Activated CD4-positive, alpha-beta T cell treated with anti-CD3 and anti-CD28 coated beads for 36 hours (primary cell): ENCODE measurements around the gene PDE4C. TPM values are rescaled to one million over a fixed set of nuclear protein-coding genes. Genes with fewer than 3 reads are reported as not detected.

Source experiments
- ATAC-seq: fragments of 200-7000 bp; cut with Tn5 transposase; one replicate; pipeline ENCODE4 v1.10.0; 2021; ENCODE audit warnings: mild to moderate bottlenecking, moderate library complexity
- CTCF ChIA-PET: fragments of 350-600 bp; sonication (Branson Sonifier 250); formaldehyde crosslinking; loops from one replicate; lab custom pipeline; 2021; ENCODE audit warnings: antibody characterized with exemption; lab: Charles Lee
- POLR2A ChIA-PET: fragments of 350-600 bp; sonication (Branson Sonifier 250); formaldehyde crosslinking; loops from one replicate; lab custom pipeline; 2021; ENCODE audit warnings: antibody characterized with exemption, inconsistent platforms; lab: Charles Lee
- DNase-seq: peaks from one replicate; pipeline ENCODE4 v3.0.0-alpha.2; 2020
- H3K27ac Mint-ChIP-seq: one replicate; pipeline ENCODE4 v1.8.0; 2021; ENCODE audit warnings: mixed read lengths
- H3K27me3 Mint-ChIP-seq: one replicate; pipeline ENCODE4 v1.8.0; 2021; ENCODE audit warnings: mixed read lengths
- H3K36me3 Mint-ChIP-seq: one replicate; pipeline ENCODE4 v1.8.0; 2021; ENCODE audit warnings: low read depth, mixed read lengths
- H3K4me1 Mint-ChIP-seq: one replicate; pipeline ENCODE4 v1.8.0; 2021; ENCODE audit warnings: mixed read lengths
- H3K4me3 Mint-ChIP-seq: one replicate; pipeline ENCODE4 v1.8.0; 2021; ENCODE audit warnings: mild to moderate bottlenecking, moderate library complexity, mixed read lengths
- H3K9me3 Mint-ChIP-seq: one replicate; pipeline ENCODE4 v1.8.0; 2021; ENCODE audit warnings: low read depth, mixed read lengths
- intact Hi-C, 2 experiments: fragments of 100-400 bp; cut with DNase I in 1 of 2; cut with micrococcal nuclease in 1 of 2; formaldehyde crosslinking; loops; one replicate each; pipeline versions ENCODE4 v1.14.2 to v1.15.1; 2022 to 2024; cut with DNase I, micrococcal nuclease
- total RNA-seq, 2 experiments: library from RNA; stranded (reverse); gene quantifications; one replicate each; pipeline ENCODE4 v1.2.3, GENCODE V29; 2021

The PDE4C gene
- total RNA-seq: not detected

DNA sequence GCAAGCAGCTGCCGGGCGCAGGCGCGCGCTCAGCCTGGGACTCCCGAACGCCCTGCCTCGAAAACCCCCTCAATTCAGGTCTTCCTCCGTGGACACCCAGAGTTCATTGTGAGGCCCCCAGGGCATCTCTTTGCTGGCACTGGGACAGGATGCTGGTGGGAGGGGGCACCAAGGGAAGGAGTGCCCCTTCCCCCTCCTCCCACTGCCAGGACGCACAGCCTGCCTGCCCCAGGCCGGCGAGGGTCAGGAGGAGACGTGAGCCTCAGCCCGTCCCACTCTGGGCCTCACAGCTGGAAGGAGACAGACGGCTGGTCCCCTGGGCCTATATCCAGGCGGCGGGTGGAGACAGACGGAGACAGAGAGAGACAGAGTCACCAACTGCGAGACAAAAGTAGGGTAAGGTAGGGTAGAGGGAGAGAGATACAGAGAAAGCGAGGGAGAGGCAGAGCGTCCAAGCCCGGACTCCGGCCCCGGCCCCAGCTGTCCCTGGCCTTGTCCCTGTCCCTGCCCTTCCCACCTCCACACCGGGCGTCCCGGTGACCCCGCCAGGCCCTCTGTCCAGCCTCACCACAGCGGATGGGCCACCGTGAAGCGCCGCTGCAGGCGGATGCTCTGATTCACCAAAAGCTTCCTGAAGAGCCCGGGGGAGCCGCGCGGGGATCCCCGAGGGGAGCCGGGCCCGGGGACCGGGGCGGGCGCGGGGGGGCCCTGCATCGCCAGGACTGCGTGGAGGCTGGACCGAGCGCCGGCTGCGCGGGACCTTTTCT, at the start of gene PDE4C:
PDE4C (minus strand) TSS at position 737 of the 767 bp plus-strand sequence; CDS start at position 714, 23 bp downstream.
- Mint-ChIP-seq H3K27ac (no peak within 1 kb of the TSS), H3K36me3 (no peaks in the 10 kb centered on the region), H3K4me1 (peaks cover 20% of the 10 kb centered on the region), H3K27me3 (peaks cover 57% of the 10 kb centered on the region), H3K4me3 (peak within 1 kb of the TSS; percentile 8), H3K9me3 (no peaks in the 10 kb centered on the region)
- ATAC-seq: no peak
- intact Hi-C loops: no loop called here
- DNase-seq: peak; percentile 39
- POLR2A ChIA-PET: no interaction called here
- CTCF ChIA-PET: interaction anchor here (0.5 kb wide), 1 partner anchor 15 kb away, joined by 3 read pairs; no protein-coding TSS in a partner anchor

DNA sequence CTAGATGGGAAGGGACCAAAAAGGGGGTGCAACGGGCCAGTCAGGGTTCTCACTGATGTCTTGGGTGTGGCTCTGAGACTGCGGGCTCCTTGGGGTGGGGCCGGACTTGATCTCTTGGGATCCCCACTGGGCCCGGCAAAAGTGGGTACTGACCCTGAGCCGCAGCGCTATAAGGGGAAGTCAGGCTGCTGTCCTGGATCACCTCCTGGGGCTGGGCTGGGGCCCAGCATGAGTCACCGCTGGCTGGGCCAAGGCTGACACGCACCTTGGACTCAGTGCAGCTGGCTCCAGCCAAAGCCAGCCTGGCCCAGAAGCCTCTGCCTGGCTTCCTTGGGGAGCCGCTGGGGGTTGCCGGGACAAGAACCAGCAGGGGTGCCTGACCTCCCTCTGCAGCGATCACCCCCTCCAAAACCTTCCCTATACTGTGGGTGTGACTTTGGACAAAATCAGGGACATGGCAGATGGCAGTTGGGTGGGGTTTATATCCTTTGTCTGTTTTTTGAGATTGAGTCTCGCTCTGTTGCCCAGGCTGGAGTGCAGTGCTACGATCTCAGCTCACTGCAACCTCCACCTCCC, 48.6 kb upstream of the PDE4C start:
- Mint-ChIP-seq H3K27me3 (no peaks in the 10 kb centered on the region), H3K4me3 (peak overlapping the region; percentile 3), H3K9me3 (no peaks in the 10 kb centered on the region), H3K36me3 (peaks cover 27% of the 10 kb centered on the region), H3K4me1 (peaks cover 35% of the 10 kb centered on the region), H3K27ac (peak overlapping the region; percentile 8)
- intact Hi-C loops: loop anchor here in 1 of 2 experiments (5.0 kb wide), 1 partner anchor 137 kb away; no protein-coding TSS in a partner anchor
- peak; percentile 36 for DNase-seq
- ChIA-PET POLR2A (interaction anchor here (0.7 to 11.4 kb wide), 5 partner anchors 26 to 133 kb away, joined by 3 to 284 read pairs (median 10); partner anchors contain the start of gene LSM4), CTCF (interaction anchor here (1.0 to 7.5 kb wide), 3 partner anchors 47 to 64 kb away, joined by 3 to 208 read pairs (median 10); partner anchors contain the start of gene LSM4)
- no peak for ATAC-seq

DNA sequence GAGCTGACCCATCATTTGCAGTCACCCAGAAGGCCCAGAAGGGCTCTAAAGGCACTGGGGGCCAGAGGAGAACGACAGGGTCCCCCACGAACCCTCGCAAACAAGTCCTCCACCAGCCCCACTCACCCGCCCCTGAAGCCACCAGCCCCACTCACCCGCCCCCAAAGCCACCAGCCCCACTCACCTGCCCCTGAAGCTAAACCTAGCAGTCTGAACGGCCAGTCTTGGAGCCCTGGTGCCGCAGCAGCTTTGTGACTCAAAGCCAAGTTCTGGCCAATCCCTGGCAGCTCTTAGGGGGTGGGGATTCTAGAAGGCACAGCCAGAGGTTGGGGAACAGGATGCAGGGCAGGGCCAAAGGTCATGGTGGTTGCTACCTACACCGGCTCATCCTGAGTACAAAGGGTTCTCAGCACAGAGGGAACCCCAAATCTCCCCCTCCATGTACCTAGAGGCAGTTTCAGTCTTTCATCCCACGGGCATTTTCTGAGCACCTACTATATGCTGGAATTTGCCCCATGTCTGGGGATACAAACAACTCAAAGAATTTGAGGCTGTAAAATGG, 48.1 kb upstream of the PDE4C start, which contains the start of gene IQCN:
IQCN (minus strand) TSS at position 234 of the 562 bp plus-strand sequence. CDS start 4,974 bp downstream, outside the sequence.
- peaks cover 34% of the 10 kb centered on the region for H3K4me1 Mint-ChIP-seq
- DNase-seq (peak; percentile 62), ATAC-seq (peak; percentile 63)
- H3K4me3 Mint-ChIP-seq: peak within 1 kb of the TSS; percentile 3
- no peaks in the 10 kb centered on the region for H3K9me3 Mint-ChIP-seq
- intact Hi-C loops: no loop called here
- ChIA-PET CTCF (interaction anchor here (0.6 to 3.0 kb wide), 6 partner anchors 31 to 119 kb away, joined by 3 to 10 read pairs (median 4); partner anchors contain the start of gene LSM4), POLR2A (interaction anchor here (0.6 to 11.4 kb wide), 4 partner anchors 27 to 106 kb away, joined by 3 to 284 read pairs (median 110); partner anchors contain the start of gene LSM4)
- peaks cover 21% of the 10 kb centered on the region for H3K36me3 Mint-ChIP-seq
- H3K27me3 Mint-ChIP-seq: no peaks in the 10 kb centered on the region
- peak within 1 kb of the TSS; percentile 8 for H3K27ac Mint-ChIP-seq

DNA sequence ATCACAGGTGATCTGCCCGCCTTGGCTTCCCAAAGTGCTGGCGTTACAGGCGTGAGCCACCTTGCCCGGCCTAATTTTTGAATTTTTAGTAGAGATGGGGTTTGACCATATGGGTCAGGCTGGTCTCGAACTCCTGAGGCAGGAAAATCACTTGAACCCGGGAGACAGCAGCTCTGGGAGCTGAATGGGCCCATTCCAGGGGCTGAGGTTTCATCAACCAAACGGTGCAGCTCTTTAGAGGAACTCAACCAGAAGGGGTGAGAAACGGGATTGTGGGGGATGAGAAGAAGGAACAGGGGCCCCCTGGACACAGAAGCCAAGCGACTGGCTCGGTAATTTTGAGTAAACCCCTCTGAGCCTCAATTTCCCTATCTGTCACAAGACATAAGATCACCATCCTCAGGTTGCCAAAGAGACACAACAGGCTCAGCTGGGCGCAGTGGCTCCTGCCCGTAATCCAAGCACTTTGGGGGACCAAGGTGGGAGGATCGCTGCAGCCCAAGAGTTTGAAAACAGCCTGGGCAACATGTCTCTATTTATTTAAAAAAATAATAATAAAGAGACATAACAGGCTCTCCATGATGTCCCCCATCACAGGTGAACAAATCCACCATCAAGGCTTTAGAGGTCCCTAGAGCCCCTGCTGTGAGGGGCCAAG, 47.5 kb upstream of the PDE4C start:
- intact Hi-C loops: no loop called here
- no peak for DNase-seq
- POLR2A ChIA-PET: interaction anchor here (0.6 to 11.4 kb wide), 5 partner anchors 27 to 106 kb away, joined by 3 to 284 read pairs (median 10); partner anchors contain the start of gene LSM4

DNA sequence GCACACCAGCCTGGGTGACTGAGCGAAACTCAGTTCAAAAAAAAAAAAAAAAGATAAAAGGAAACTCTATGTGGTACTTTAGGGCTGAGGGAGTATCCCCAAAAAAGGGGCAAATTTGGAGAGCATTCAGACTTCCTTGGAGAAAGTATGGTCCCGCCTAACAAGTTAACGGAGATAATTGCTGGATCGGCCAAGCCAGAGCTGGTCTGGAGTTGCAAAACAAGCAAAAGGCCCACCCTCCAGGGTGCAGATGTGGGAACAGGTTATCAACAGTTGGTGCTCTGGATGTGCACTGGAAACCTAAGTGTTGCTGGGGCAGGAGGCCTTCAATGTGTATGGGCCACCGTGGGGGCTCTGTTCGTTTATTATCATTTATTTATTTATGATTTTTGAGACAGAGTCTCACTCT, 45.2 kb upstream of the PDE4C start:
- Mint-ChIP-seq H3K4me1 (peaks cover 16% of the 10 kb centered on the region), H3K27ac (no peak overlapping the region), H3K27me3 (no peaks in the 10 kb centered on the region), H3K9me3 (no peaks in the 10 kb centered on the region), H3K4me3 (no peak overlapping the region), H3K36me3 (no peaks in the 10 kb centered on the region)
- no peak for DNase-seq
- CTCF ChIA-PET: interaction anchor here (0.7 to 1.6 kb wide), 10 partner anchors 8 to 63 kb away, joined by 3 to 9 read pairs (median 4); no protein-coding TSS in a partner anchor
- POLR2A ChIA-PET: interaction anchor here (0.7 kb wide), 1 partner anchor 52 kb away, joined by 5 read pairs; the partner anchor contains the start of gene LSM4
- intact Hi-C loops: no loop called here
- no peak for ATAC-seq

More for the DNA sequence above, 47.5 kb upstream of the PDE4C start:
- no peaks in the 10 kb centered on the region for H3K27me3 Mint-ChIP-seq
- CTCF ChIA-PET: interaction anchor here (0.6 to 3.0 kb wide), 9 partner anchors 31 to 120 kb away, joined by 3 to 10 read pairs (median 3); partner anchors contain the start of gene LSM4
- H3K27ac Mint-ChIP-seq: no peak overlapping the region
- H3K4me3 Mint-ChIP-seq: no peak overlapping the region
- peaks cover 15% of the 10 kb centered on the region for H3K36me3 Mint-ChIP-seq
- no peaks in the 10 kb centered on the region for H3K9me3 Mint-ChIP-seq
- peaks cover 27% of the 10 kb centered on the region for H3K4me1 Mint-ChIP-seq
- ATAC-seq: no peak

DNA sequence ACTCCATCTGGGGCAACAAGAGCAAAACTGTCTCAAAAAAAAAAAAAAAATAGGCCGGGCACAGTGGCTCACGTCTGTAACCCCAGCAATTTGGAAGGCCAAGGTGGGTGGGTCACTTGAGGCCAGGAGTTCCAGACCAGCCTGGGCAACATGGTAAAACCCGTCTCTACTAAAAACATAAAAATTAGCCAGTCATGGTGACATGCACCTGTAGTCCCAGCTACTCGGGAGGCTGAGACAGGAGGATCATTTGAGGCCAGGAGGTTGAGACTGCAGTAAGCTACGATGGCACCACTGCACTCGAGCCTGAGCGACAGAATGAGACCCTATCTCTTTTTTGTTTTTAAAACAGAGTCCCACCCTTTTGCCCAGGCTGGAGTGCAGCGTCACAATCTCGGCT, 44.1 kb upstream of the PDE4C start:
- no peaks in the 10 kb centered on the region for H3K27me3 Mint-ChIP-seq
- ChIA-PET POLR2A (interaction anchor here (0.6 to 0.7 kb wide), 3 partner anchors 60 to 1002 kb away, joined by 3 to 4 read pairs (median 3); no protein-coding TSS in a partner anchor), CTCF (interaction anchor here (1.2 to 1.9 kb wide), 3 partner anchors 9 to 58 kb away, joined by 4 to 9 read pairs (median 6); no protein-coding TSS in a partner anchor)
- intact Hi-C loops: no loop called here
- H3K4me1 Mint-ChIP-seq: peaks cover 11% of the 10 kb centered on the region
- H3K9me3 Mint-ChIP-seq: no peaks in the 10 kb centered on the region
- no peak for DNase-seq
- no peak overlapping the region for H3K4me3 Mint-ChIP-seq
- H3K27ac Mint-ChIP-seq: no peak overlapping the region
- no peak for ATAC-seq
- peaks cover 4% of the 10 kb centered on the region for H3K36me3 Mint-ChIP-seq

DNA sequence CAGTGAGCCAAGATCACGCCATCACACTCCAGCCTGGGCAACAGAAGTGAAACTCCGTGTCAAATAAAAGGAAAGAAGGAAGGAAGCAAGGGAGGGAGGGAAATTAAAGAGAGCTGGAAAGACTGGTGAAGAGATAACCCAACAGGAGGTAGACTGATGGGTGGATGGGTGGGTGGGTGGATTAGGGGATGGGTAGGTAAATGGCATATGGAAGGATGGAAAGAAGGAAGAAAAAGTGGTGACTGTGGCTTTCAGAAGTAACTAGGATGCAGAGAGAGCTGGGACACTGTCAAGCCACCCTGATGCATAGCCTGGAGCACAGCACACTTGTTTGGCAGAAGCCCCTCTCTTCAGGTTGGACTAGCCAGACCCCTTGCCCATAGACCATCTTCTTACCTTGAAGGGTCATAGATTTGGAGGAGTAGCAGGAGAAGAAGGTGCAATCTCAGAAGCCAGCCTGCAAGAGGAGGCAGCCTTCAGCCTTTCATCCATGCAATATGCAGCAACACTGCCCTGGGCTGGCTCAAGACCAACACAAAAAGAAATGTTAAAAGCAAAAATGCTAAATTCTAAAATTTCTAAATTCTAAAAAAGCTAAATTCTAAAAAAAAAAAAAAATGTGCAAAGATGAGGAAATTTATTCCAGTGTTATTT, 43.0 kb upstream of the PDE4C start:
- no peaks in the 10 kb centered on the region for H3K9me3 Mint-ChIP-seq
- intact Hi-C loops: no loop called here
- CTCF ChIA-PET: interaction anchor here (0.6 to 1.9 kb wide), 12 partner anchors 8 to 529 kb away, joined by 3 to 9 read pairs (median 3); no protein-coding TSS in a partner anchor

DNA sequence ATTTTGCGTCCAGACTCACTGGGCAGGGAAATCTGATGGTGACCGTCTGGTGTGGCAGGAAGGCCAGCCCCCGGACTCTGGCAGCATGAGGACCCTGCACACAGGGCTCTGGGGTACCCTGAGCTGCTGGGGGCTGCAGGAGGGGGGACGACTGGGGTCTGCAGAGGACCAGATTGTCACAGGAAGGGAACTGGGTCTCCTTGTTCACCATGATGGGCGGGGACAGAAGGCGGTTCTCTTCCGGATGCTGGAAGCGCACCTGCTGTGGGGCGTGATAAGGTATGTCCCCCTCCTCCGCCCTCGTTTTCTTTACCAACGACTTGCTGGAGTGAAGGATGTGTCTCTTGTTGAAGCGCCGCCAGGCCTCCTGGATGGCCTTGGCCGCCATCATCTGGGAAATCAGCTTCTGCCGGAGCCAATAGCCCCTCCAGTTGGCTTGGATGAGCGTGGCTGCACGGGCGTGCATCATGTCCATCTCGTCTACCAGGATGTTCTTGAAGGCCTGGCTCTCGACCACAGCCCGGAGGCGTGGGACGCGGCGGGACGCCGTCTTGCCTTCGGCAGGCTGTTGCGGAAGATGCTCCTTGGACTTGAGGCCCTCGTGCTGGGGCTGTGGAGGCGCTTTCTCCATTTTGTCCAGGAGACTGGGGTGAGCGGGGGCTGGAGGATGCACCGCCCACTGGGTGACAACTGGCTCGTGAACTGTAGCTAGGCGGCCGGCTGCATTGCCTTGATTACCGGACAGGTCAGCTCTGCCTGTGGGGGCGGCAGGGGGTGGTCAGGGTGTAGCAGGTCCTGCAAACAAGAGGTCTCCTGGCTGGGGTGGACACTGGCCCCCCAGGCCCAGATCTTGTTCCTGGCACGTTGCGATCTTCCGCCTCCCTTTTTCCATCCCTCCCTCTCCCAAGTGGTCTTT, 40.8 kb upstream of the PDE4C start:
- peaks cover 4% of the 10 kb centered on the region for H3K36me3 Mint-ChIP-seq
- intact Hi-C loops: no loop called here
- ATAC-seq: no peak
- no peaks in the 10 kb centered on the region for H3K9me3 Mint-ChIP-seq
- ChIA-PET POLR2A (no interaction called here), CTCF (no interaction called here)
- no peak overlapping the region for H3K27ac Mint-ChIP-seq
- H3K27me3 Mint-ChIP-seq: no peaks in the 10 kb centered on the region
- H3K4me1 Mint-ChIP-seq: peaks cover 2% of the 10 kb centered on the region
- no peak for DNase-seq
- H3K4me3 Mint-ChIP-seq: no peak overlapping the region

More for the DNA sequence above, 43.0 kb upstream of the PDE4C start:
- Mint-ChIP-seq H3K4me1 (peaks cover 3% of the 10 kb centered on the region), H3K36me3 (peaks cover 4% of the 10 kb centered on the region), H3K27ac (no peak overlapping the region), H3K4me3 (no peak overlapping the region), H3K27me3 (no peaks in the 10 kb centered on the region)
- DNase-seq (no peak), ATAC-seq (no peak)
- POLR2A ChIA-PET: interaction anchor here (0.6 kb wide), 2 partner anchors 9 to 83 kb away, joined by 3 to 4 read pairs; no protein-coding TSS in a partner anchor

DNA sequence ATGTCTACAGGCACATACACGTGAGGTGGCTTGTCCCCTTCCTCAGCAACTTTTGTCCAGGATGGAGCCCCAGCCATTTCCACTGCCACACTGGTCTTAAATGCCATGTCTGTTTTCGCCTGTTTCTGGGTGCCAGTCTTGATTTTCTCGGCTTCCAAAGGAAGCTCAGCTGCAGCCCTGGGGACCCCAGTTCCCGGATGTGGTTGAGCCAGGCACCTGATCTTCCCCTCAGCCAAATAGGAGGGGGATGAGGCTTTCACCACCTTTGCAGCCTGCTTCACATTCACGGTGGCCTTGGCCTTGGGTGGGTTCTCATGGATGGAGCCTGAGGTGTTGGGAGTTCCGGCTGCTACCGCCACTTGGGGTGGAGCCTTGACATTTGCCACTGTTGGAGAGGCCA, 39.3 kb upstream of the PDE4C start:
- Mint-ChIP-seq H3K4me3 (no peak overlapping the region), H3K27me3 (no peaks in the 10 kb centered on the region), H3K9me3 (no peaks in the 10 kb centered on the region), H3K4me1 (peaks cover 2% of the 10 kb centered on the region), H3K27ac (no peak overlapping the region), H3K36me3 (peaks cover 4% of the 10 kb centered on the region)
- POLR2A ChIA-PET: no interaction called here
- intact Hi-C loops: no loop called here
- no peak for DNase-seq
- CTCF ChIA-PET: no interaction called here
- no peak for ATAC-seq
